Astrocyte (in vitro differentiated cells and primary cell): ENCODE data around the gene TERT.
"Not testable (repeated sequence)": the region's sequence is repeated elsewhere in the genome, so short reads cannot be mapped to it uniquely, and the experiment has no call there.

Experiments
- EZH2 ChIP-seq: IDR thresholded peaks from 2 replicates; pipeline ENCODE4 v1.6.1; 2012; ENCODE audit warnings: mild to moderate bottlenecking, low read length, inconsistent platforms; ENCODE audit not compliant: insufficient read depth
- TF ChIP-seq, protein P1 (sequence below): IDR thresholded peaks from 2 replicates; pipeline ENCODE4 v1.5.1; 2011; ENCODE audit warnings: low read depth, mild to moderate bottlenecking, inconsistent platforms, low read length, moderate library complexity; ENCODE audit not compliant: insufficient read depth

DNA sequence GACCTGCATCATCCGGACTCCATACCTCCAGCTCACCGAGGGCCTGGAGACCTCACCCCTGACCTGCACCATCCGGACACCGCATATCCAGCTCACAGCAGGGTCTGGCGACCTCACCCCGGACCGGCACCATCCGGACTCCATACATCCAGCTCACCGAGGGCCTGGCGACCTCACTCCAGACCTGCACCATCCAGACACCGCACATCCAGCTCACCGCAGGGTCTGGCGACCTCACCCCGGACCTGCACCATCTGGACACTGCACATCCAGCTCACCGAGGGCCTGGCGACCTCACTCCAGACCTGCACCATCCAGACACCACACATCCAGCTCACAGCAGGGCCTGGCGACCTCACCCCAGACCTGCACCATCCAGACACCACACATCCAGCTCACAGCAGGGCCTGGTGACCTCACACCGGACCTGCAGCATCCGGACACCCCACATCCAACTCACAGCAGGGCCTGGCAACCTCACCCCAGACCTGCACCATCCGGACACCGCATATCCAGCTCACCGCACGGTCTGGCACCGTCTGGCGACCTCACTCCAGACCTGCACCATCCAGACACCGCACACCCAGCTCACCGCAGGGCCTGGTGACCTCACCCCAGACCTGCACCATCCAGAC lies 10.4 kb downstream of the TERT start:
- TF ChIP-seq EZH2 = not testable (repeated sequence)
- TF ChIP-seq, protein P1, sequence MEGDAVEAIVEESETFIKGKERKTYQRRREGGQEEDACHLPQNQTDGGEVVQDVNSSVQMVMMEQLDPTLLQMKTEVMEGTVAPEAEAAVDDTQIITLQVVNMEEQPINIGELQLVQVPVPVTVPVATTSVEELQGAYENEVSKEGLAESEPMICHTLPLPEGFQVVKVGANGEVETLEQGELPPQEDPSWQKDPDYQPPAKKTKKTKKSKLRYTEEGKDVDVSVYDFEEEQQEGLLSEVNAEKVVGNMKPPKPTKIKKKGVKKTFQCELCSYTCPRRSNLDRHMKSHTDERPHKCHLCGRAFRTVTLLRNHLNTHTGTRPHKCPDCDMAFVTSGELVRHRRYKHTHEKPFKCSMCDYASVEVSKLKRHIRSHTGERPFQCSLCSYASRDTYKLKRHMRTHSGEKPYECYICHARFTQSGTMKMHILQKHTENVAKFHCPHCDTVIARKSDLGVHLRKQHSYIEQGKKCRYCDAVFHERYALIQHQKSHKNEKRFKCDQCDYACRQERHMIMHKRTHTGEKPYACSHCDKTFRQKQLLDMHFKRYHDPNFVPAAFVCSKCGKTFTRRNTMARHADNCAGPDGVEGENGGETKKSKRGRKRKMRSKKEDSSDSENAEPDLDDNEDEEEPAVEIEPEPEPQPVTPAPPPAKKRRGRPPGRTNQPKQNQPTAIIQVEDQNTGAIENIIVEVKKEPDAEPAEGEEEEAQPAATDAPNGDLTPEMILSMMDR = not testable (repeated sequence)
